ENCODE results near the gene UPK3A.
"Not testable (repeated sequence)": the region's sequence is repeated elsewhere in the genome, so short reads cannot be mapped to it uniquely, and the experiment has no call there.

Gene UPK3A

GRCh38 chr22:45259754-45260394, 24.9 kb upstream of the UPK3A start:
- no peak for DNase-seq

- not testable (repeated sequence) for DNase-seq
These were observed 24.4 kb upstream of the UPK3A start for GRCh38 chr22:45260395-45260759.

GRCh38 chr22:45261407-45262088, 23.2 kb upstream of the UPK3A start:
- DNase-seq = no peak

DNA sequence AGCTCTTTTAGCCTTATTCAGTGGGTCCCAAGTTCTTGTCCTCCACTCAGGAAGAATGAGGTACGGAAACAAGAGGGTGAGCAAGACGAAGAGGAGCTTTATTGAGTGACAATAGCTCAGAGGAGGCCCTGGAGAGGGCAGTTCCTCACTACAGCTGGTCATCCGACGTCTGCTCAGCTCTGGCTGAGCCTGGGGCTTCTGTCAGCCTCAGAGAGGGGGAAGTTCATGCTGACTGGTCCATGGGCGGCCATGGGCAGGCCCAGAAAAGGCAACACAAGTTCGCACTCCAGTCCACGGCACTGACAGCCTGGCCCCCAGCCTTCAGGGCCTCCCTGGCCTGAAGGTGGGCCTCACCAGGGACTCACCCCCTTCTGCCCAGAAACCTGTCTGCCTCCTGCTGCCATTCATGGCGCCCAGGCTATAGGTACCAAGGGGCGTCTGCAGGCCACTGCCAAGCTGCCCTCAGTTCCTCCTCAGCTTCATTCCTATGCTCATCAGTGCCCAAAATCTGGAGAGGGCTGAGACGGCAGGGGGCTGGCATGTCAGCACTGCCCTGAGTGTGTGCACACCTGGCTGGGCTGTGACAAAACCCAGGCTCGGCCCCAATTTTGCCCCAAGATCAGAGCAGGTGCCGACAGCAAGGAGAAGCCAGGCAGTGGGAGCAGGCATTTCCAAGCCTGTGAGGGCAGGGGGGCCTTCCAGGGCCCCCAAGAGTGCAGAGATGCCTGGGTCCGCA, 22.4 kb upstream of the UPK3A start:
- DNase-seq = no peak

DNA sequence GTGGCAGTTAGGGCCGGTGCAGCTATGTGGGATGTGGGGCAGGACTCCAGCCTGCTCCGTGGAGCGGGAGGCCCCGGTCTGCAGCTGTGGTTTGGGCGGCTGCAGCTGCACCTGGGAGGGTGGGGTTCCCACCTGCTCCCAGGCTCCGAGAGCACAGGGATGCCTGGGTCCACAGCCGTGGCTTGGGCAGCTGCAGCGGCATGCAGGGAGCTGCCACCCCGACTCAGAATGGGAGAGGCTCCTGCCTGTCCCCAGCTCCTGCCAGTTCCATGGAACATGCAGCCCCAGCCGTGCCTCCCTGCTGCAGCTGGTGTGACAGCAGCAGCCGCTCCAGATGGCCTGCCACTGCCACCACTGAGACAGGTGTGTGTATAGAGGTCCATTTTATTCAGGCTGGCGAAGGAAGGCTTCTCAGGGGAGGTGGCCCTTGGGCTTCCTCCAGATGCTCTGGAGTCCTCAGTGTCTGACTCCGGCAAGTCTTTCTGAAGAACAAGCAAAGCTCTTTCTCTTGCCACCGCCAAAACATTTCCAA, 21.8 kb upstream of the UPK3A start:
- DNase-seq = peak; percentile 51

DNA sequence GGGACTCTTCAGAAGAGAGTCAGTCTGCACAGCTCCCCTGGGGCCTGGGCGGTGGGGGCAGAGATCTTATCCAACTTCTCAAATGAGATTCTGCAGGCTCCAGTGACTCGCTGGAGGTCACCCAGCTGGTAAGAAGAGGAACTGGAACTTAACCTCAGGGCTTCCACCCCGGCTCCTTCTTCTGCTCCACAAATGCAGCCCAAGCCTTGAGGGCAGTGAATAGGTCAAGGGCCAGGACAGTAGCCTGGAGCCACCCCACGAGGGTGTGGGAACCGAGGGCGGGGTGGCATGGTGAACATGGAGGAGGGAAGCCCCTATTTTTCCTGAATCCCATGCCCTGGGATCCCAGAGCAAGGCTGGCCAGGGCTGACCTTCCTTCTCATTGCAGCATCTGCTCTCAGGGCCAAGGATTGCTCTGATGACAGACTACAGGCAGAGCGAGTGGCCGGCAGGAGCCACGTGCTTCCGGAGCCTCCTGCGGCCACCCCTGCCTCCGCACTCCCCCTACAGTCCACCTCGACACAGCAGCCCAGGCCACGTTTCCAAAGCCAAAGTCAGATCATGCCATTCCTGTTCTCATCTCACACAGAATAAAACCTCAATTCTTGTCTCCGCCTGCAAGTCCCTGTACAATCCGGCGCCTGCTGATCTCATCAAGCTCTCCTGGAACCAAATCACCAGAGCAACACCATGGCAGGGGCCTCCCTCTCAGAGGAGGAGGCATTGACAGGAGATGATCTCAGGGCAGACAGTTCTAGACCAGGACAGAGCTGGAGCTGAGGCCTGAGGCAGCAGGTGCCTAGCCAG, 21.1 kb upstream of the UPK3A start:
- no peak for DNase-seq

DNA sequence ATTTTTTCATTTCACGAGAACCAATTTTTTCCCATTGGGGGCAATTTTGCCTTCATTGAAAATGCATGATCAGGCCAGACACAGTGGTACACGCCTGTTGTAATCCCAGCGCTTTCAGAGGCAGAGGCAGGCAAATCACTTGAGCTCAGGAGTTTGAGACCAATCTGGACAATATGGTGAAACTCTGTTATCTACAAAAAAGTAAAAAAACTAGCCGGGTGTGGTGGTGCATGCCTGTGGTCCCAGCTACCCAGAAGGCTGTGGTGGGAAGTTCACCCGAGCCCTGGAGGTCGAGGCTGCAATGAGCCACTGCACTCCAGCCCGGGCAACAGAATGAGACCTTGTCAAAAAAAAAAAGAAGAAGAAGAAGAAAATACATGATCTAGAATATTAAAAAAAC, 19.2 kb upstream of the UPK3A start:
- no peak for DNase-seq

GRCh38 chr22:45268167-45268957, 16.4 kb upstream of the UPK3A start:
- DNase-seq = no peak

DNA sequence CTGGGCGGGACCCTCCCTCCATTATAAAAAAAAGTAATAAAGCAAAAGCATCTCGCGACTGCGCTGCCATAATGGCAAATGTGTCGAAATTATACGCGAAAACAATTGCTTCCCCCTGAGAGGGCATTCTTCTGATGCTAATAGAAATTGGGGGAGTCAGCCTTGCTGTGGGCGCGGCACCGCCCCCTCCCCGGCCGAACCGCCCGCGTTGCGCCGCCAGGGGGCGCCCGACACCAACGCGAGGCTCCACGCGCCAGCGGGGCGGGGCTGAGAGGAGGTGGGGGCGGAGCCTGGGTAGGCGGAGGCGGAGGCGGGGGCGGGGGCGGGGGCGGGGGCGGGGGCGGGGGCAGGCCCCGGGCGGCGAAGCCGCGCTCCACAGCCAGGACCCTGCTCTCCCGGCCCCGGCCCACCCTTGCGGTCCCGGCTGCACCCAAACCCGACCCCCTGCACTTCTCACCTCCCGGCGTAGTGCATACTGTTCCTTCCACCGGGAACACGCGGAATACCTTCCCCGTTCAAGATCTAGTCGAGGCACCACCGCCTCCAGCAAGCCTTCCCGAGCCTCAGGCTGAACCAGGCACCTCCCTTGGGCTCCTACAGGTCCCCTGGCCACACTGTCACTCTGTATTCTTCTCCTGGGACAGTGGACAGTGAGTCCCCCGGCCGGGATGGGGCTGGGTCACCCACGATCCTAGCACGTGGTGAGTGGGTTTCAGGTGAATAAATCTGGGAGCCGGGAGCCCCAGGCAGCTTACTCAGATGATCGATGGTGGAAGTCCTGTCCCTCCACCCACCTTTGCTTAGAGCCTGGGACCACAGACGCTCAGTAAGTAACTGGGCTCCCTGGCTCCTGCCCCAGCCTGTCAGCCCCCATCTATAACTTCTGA, 15.5 kb upstream of the UPK3A start:
- DNase-seq = no peak

DNA sequence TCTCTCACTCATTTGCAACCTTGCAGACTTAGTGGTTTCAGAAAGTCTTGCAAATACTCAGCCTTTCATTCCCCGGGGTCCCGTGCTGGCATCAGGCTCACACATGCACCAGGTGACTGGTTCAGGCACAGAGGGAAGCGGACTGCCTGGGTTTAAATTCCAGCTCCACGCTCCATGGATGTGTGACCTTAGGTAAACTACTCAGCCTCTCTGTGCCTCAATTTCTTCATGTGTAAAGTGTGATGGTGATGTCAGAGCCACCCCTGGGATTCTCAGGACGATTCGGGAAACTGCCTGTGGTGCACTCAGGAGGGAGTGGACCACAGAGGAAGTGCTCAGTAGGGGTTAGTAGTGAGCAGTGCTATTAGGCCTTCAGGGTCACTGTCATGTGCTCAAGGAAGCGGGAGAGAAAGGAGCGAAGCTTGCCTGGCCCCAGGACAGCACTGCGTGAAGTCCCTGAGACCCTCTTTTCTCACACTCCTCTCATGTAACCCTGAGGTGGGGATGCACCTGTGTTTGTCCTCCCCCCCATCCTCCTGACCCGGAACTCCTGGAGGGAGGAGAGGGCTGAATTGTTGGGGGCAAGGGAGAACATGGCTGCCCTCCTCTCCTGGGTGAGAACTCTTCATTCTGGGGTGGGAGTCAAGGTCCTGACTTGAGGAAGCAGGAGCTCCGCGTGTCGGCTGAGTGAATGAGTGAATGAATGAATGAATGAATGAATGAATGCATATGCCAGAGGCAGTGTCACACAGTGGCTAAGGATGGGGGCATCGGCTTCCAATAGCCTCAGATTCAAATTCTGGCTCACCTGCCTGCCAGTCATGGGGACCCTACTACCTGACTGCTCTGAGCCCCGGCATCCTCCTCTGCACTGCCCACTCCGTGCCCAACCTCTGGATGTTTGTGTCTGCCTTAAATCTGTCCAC, 14.4 kb upstream of the UPK3A start:
- no peak for DNase-seq

DNA sequence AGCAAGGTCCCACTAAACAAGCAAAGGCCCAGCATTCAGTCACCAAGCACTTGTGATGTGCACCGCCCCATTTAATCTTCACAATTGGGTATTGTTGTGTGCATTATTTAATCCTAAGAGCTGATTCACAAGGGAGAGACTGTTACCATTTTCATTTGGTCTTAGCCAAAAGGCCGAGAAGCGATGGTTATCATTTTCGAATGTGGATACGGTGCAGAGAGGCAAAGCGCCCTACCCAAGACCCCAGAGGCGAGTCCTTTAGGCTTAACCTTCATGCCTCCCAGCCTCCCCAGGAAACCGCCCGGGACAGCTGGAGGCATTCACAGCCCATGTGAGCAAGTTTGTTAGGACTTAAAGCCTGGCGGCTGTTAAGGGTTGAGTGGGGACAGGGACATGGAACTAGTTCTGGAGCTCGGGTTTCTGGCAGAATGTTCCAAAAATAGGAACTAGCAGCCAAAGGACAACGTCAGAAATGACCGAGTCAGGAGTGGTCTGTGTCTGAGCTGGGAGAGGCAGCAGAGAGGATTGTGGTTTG, 13.0 kb upstream of the UPK3A start:
- DNase-seq = no peak

DNA sequence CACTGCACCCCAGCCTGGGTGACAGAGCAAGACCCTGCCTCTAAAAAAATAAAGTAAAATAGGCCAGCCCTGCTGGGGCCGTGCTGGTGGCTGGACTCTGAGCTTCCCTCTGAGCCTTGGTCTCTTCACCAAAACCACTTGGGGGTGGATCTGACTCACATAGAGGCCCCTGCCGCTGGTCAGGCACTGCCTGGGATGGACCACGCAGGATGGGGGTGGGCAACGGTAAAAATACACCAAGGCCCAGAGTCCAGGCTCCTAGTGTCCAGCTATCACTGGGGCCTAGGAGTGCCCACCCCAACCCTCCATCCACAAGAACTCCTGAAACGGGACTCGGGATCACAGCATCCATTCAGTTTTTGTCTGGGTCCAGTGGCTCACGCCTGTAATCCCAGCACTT, 12.3 kb upstream of the UPK3A start:
- no peak for DNase-seq

DNA sequence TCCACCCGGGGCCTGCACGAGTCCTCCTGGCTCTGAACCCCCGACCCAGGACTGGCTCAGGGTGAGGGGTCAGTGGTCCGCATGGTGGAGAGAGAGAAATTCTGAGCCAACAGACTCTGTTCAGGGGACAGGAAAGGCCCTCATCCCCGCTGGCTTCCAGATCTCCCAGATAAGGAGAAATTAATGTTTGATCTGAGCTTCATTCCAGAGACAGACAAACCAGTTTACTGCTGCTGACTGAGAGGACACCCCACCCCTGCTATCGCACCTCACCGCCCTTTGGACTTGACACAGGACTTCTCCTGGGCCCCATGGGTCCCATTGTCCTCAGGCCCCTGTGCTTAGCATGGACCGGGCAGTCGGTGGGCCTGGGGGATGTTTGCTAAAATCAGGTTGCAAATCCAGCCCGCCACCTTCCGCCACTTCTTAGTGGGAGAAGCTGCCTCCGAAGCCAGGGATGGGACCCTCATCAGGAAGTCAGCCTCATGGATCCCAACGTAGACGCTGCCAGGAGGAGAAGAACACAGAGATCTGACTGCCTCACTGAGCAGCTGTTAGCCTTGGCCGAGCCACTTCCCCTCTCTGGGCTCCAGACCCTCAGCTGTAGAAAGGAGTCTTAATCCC, 11.2 kb upstream of the UPK3A start:
- DNase-seq = no peak

- DNase-seq = no peak
These were observed 8.1 kb upstream of the UPK3A start for GRCh38 chr22:45276507-45277105.

DNA sequence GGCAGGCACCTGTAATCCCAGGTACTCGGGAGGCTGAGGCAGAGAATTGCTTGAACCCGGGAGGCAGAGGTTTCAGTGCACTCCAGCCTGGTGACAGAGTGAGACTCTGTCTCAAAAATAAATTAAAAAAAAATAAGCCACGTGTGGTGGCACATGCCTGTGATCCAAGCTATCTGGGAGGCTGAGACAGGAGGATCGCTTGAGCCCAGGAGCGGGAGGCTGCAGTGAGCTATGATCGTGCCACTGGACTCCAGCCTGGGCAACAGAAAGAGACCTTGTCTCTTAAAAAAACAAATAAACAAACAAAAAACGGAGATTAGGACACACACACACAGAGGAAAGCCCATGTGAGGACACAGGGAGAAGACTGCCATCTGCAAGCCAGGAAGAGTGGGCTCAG, 7.0 kb upstream of the UPK3A start:
- DNase-seq = not testable (repeated sequence)

GRCh38 chr22:45278125-45278524, 6.6 kb upstream of the UPK3A start:
- no peak for DNase-seq

DNA sequence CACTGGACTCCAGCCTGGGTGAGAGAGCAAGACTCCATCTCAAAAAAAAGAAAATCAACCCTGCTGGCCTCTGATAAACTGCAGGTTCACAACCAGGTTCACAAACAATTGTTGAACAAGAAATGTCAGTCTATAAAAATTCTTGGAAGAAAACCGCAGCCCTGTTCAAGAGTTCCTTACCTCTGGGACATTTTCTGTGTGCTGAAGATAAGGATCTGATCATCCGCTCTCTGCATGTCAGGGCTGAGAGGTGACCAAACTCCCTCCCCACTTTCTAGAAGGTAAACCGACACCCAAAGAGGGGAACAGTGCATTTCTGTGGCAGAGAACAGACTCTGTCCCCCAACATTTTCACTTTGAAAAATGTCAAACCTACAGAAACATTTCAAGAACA, 4.2 kb upstream of the UPK3A start:
- no peak for DNase-seq

DNA sequence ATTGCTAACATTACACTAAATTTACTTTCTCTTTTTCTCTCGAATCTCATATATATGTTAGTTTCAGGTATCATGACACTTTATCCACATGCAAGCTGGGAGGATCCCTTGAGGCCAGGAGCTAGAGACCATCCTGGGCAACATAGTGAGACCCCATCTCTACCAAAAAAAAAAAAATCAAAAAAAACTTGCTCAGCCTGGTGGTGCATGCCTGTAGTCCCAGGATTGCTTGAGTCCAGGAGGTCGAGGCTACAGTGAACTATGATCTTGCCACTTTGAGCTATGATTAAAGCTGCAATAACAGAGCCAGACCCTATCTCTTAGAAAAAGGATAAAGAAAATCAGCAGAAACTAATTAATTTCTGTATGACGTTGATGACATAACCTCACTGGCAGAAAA, 3.7 kb upstream of the UPK3A start:
- no peak for DNase-seq

All from NCI-H524 treated with DMSO at 0.1 percent for 48 hours (cell line).